GM12878 (cell line): Measurements from ENCODE around the gene UGGT1.

Experiments
- CTCF ChIP-seq, 3 experiments: IDR thresholded peaks in 2 of 3; conservative IDR thresholded peaks in 1 of 3; 2 replicates each; pipeline ENCODE4 v1.5.1; 2011; ENCODE audit warnings: low read depth in 3 of 3, low read length in 3 of 3, mild to moderate bottlenecking in 3 of 3, control low read depth in 2 of 3, moderate library complexity in 2 of 3, inconsistent platforms in 1 of 3, mixed read lengths in 1 of 3; ENCODE audit not compliant: control insufficient read depth in 2 of 3, insufficient read depth in 1 of 3; ENCODE audit errors: extremely low read depth in 1 of 3
- EGR1 ChIP-seq, 2 experiments: IDR thresholded peaks; 1 replicate in 1 of 2; 2 replicates in 1 of 2; pipeline ENCODE4 v1.6.1; 2011 to 2012; ENCODE audit warnings: low read depth in 2 of 2, low read length in 2 of 2, borderline replicate concordance in 1 of 2, mild to moderate bottlenecking in 1 of 2, moderate library complexity in 1 of 2
- HDAC6 ChIP-seq: fragments of 200-600 bp; sonication (generic); IDR thresholded peaks from one replicate; pipeline ENCODE4 v1.8.0; 2017; ENCODE audit warnings: antibody characterized with exemption; ENCODE audit not compliant: unreplicated experiment
- MXI1 ChIP-seq: fragments of 150-350 bp; IDR thresholded peaks from 2 replicates; pipeline ENCODE4 v1.6.1; 2011; ENCODE audit warnings: low read depth, mild to moderate bottlenecking, inconsistent platforms, low read length, improper control_type of control experiment
- NRF1 ChIP-seq: conservative IDR thresholded peaks from 2 replicates; pipeline ENCODE4 v1.6.1; 2011; ENCODE audit warnings: mild to moderate bottlenecking, low read depth, low read length, improper control_type of control experiment
- TAF1 ChIP-seq: IDR thresholded peaks from 2 replicates; pipeline ENCODE4 v1.6.1; 2011; ENCODE audit warnings: mild to moderate bottlenecking, low read depth, low read length, borderline replicate concordance

GRCh38 chr2:128073278-128073677, 17.7 kb upstream of the UGGT1 start:
- TF ChIP-seq CTCF (IDR thresholded peaks at IDR 0.05 in 2 of 3, conservative IDR thresholded peaks at IDR 0.05 in 1 of 3; ENCODE audit: control insufficient read depth in 2 of 3, extremely low read depth in 1 of 3, insufficient read depth in 1 of 3, low read depth in 3 of 3, low read length in 3 of 3) (no peak), TAF1 (no peak), HDAC6 (no peak), NRF1 (no peak), EGR1 (IDR thresholded peaks at IDR 0.05; ENCODE audit: borderline replicate concordance in 1 of 2, low read depth in 2 of 2, low read length in 2 of 2) (no peak), MXI1 (no peak)
